ENCODE data around the gene MAP3K5.
"Not testable (repeated sequence)": the region's sequence is repeated elsewhere in the genome, so short reads cannot be mapped to it uniquely, and the experiment has no call there.

Gene MAP3K5

DNA sequence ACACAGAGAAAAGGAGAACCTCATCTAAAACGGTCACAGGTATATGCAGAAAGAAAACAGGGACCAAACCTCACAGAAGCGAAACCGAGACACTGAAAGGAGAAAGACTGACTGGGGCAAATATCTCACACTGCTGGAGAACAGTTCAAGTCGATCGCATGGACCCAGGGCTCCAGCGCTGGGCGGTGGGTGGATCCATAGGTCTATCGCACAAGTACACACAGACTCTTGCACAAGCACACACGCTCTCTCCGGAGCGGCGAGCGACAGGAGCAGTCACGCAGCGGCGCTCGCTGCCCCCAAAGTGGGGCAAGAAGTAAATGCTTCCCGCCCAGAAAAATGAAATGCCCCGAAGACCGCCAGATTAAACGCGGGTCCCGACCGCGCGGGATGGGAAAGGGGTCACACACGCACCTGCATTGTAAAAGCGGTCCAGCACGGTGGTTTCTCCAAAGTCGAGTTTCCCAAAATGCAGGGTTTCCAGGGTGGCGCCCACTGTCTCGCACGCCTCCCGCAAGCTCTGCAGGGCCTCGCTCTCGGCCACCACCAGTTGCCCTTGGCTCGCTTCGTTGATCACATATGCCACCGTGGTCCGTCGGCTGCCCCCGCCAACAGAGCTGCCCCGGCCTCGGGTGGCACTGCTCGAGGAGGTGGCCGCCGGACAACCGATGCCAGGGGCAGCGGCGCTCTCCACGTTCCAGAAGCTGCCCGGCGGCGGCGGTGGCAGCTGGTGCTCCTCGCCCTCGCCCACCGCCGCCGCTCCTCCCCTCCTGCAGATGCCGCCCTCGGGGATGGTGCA is 782 bp downstream of the MAP3K5 start:
- peak overlapping the region; percentile 88 for H3K4me3 ChIP-seq (replicated peaks; ENCODE audit: low read depth, low read length)
- TF ChIP-seq CTCF (IDR thresholded peaks at IDR 0.05; ENCODE audit: low read length, missing control alignments) = no peak
- DNase-seq (ENCODE audit: low read depth) = peak; percentile 59

DNA sequence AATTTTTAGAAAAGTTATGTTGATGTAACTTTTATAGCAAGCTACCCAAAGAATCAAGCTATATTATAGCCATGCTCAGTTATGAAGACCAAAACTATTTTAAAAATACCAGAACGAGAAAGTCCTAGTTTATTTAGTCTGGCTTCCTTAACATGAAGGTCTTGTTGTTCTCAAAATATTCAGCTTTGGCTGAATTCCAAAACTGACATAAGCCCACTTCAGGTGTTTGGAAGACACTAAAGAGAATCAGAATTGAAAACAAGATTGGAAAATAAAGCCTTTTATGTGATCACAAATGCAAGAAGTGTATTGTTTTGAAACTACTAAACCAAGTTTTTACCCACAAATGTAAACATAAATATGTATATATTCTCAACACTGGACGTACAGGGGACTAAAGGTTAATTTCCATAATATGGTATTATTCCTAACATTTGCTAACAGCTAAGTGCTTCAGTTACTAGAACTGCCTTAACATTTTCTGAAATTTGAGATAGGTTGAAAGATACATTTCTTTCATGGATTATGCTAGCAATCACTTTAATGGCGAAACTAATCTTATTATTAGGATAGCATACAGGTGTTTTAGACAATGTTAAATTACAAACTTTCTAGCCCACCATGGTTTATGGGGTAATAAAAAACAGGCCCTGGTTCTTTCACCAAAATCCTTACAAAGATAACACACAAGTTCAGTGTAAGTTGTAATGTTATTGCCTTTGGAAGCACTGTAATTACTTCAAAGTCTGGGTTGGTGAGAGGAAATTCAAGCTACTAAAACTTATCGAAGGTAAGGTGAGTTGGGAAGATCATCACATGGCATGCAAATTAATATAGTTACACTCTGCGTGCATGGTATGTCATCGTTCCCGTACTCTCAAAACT is 1.6 kb downstream of the MAP3K5 start:
- peak overlapping the region; percentile 88 for H3K4me3 ChIP-seq (replicated peaks; ENCODE audit: low read depth, low read length)
- DNase-seq (ENCODE audit: low read depth) = no peak
- no peak for TF ChIP-seq CTCF (IDR thresholded peaks at IDR 0.05; ENCODE audit: low read length, missing control alignments)

GRCh38 chr6:136789440-136789839 is 2.8 kb downstream of the MAP3K5 start:
- not testable (repeated sequence) for DNase-seq (ENCODE audit: low read depth); H3K4me3 ChIP-seq (replicated peaks; ENCODE audit: low read depth, low read length)

GRCh38 chr6:136788069-136788902 is 4.0 kb downstream of the MAP3K5 start:
- H3K4me3 ChIP-seq (replicated peaks; ENCODE audit: low read depth, low read length) = peak overlapping the region; percentile 22
- peak; percentile 84 for DNase-seq (ENCODE audit: low read depth)
- no peak for TF ChIP-seq CTCF (IDR thresholded peaks at IDR 0.05; ENCODE audit: low read length, missing control alignments)

- TF ChIP-seq CTCF (IDR thresholded peaks at IDR 0.05; ENCODE audit: low read length, missing control alignments) = no peak
- no peak for DNase-seq (ENCODE audit: low read depth)
- no peak overlapping the region for H3K4me3 ChIP-seq (replicated peaks; ENCODE audit: low read depth, low read length)
These were observed 4.6 kb downstream of the MAP3K5 start for GRCh38 chr6:136787726-136788068.

DNA sequence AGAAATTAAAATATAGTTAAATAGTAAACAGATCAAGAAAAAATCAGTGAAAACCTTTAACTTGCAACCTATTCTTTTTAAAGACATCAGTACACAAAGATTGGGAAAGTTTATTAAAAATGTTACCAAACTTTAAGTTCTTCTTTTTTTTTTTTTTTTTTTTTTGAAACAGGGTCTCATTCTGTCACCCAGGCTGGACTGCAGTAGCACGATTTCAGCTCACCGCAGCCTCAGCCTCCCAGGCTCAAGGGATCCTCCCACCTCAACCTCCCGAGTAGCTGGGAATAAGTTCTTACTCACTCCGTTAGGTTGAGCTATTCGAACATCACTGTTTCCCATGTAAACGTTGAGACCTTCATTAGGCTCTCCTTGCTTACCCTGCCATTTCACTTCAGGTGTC is 5.6 kb downstream of the MAP3K5 start:
- TF ChIP-seq CTCF (IDR thresholded peaks at IDR 0.05; ENCODE audit: low read length, missing control alignments) = no peak
- no peak overlapping the region for H3K4me3 ChIP-seq (replicated peaks; ENCODE audit: low read depth, low read length)
- no peak for DNase-seq (ENCODE audit: low read depth)
